ENCODE data around the gene VAPB.

Gene VAPB

DNA sequence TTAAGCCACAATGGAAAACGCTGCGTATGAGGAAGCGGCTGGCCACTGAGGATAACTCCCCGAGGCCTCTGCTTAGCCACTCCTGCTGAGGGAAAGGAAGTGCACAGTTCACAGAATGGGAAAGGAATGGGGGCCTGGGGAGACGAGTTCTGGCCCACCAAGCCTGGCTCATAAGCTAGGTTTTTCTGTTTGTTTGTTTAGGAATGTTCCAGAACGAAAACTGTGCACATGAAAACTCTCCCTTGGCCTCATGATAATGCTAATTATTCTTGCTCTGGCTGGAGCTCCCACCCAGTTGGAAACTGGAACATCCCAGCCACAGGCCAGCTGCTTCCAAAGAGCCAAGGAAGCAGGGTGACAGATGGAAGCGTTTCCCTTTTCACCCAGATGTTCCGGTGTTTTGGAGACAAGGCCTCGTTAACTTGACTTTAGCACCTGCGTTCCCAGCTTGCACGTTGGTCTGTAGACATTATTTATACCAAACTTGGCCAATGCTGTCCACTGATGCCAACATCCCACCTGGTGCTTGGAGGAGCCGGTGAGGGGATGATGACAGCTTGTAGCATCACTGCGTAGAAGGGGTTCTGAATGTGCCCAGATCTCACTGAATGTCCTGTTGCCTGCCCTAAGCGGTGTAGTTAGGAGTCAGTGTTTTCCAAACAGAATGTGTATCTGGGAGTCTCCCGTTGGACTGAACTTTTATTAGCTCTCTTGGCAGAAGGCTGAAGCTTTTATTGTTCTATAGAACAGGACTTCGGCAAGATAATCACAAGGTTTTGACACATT lies 91.7 kb downstream of the VAPB start:
- TF ChIP-seq, protein P1, sequence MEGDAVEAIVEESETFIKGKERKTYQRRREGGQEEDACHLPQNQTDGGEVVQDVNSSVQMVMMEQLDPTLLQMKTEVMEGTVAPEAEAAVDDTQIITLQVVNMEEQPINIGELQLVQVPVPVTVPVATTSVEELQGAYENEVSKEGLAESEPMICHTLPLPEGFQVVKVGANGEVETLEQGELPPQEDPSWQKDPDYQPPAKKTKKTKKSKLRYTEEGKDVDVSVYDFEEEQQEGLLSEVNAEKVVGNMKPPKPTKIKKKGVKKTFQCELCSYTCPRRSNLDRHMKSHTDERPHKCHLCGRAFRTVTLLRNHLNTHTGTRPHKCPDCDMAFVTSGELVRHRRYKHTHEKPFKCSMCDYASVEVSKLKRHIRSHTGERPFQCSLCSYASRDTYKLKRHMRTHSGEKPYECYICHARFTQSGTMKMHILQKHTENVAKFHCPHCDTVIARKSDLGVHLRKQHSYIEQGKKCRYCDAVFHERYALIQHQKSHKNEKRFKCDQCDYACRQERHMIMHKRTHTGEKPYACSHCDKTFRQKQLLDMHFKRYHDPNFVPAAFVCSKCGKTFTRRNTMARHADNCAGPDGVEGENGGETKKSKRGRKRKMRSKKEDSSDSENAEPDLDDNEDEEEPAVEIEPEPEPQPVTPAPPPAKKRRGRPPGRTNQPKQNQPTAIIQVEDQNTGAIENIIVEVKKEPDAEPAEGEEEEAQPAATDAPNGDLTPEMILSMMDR (IDR thresholded peaks at IDR 0.05; ENCODE audit: control extremely low read depth, extremely low read depth, low read depth, missing control alignments): no peak

DNA sequence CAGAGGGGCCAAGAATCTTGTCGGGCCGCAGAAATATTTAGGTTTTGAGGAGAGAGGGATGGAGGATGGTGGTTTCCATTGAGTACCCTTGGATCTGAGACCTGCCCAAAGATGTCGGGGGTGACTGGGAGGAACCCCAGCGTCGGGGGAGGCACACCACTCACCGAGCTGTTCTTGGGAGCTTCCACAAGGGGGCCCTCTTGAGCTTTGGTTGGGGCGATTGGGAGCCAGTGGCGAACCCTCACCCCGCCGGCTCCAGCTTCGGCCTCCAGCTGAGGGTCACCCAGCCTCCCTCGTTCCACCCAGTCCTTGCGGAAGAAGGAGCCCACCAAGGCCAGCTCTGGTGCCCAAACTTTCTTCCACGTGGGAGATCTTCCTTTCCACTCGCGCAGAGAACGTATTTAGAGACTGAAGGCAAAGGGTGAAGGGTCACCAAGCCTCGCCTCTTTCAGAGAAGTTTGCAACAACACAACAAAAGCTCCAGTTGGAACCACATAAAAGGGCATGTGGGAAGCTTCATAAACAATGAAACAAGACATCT lies 92.5 kb downstream of the VAPB start:
- POLR2A ChIA-PET: no interaction called here
- CTCF ChIA-PET: interaction anchor here (0.7 to 1.9 kb wide), 13 partner anchors 8 to 1015 kb away, joined by 3 to 6 read pairs (median 3); partner anchors contain the start of gene STX16
- TF ChIP-seq, protein P1 (IDR thresholded peaks at IDR 0.05; ENCODE audit: control extremely low read depth, extremely low read depth, low read depth, missing control alignments): peak; percentile 29
- DNase-seq (ENCODE audit: extremely low spot score): peak; percentile 75

More for the DNA sequence above, 91.7 kb downstream of the VAPB start:
- CTCF ChIA-PET: interaction anchor here (0.7 to 1.9 kb wide), 14 partner anchors 7 to 1015 kb away, joined by 3 to 6 read pairs (median 3); partner anchors contain the start of gene STX16
- POLR2A ChIA-PET: no interaction called here
- DNase-seq (ENCODE audit: extremely low spot score): no peak

DNA sequence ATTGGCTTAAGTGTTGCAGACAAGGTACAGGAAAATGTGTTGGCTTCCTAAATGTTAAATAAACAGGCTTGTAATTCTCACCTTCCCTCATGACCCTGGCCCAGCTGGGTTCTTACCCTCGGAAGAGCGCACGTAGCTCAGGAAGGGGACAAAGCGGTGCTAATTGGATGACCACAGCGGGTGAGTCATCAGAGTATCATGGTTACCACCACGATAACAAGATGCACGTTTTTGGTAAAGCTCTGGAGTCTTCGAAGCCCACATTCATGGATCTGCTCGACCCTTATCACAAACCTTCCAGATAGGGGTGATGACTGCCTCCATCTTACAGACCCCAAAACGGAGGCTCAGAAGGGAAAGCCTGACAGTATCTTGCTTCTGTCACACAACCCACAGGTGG lies 93.4 kb downstream of the VAPB start:
- POLR2A ChIA-PET: no interaction called here
- TF ChIP-seq, protein P1 (IDR thresholded peaks at IDR 0.05; ENCODE audit: control extremely low read depth, extremely low read depth, low read depth, missing control alignments): no peak
- CTCF ChIA-PET: interaction anchor here (1.7 to 1.9 kb wide), 2 partner anchors 19 to 169 kb away, joined by 5 to 6 read pairs; partner anchors contain the start of gene STX16
- DNase-seq (ENCODE audit: extremely low spot score): no peak

DNA sequence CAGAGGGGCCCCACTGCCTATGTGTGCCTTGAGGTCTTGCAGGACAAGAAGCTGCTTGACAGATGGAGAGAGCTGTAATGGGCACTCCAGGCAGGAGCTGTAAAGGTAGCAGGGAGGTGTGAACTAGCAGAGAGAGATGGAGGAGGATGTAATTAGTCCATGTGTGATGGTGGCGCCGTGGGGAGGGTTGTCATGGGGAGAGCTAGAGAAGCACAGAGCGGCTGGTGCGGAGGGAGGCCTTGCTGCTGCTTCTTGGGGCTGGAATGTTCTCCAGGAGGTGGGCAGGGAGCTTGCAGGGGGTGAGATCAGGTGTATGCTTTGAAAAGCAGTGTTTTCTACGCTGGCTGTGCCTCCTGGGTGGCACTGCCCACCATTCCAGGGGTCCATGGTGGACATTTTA lies 94.0 kb downstream of the VAPB start:
- ChIA-PET POLR2A (no interaction called here), CTCF (interaction anchor here (0.7 kb wide), 1 partner anchor 14 kb away, joined by 3 read pairs; no protein-coding TSS in a partner anchor)
- TF ChIP-seq, protein P1 (IDR thresholded peaks at IDR 0.05; ENCODE audit: control extremely low read depth, extremely low read depth, low read depth, missing control alignments): no peak
- DNase-seq (ENCODE audit: extremely low spot score): no peak

DNA sequence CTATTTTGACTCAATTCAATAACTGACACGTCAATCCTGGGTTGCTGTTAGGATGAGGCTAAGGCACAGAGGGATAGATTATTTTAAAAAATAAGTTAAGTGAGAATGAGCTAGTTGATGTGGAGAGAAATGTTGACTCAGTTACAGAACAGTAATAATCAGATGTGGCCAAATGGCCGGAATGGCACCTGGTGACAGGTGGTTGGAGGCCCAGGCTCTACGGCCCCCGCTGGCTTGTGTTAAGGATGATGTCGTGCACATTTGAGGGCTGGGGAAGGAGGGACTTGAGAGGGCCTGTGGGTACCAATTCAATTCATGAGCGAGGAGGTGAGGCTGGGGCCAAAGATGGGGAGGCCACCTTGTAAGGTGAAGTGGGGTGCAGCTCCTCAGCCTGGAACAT lies 94.4 kb downstream of the VAPB start:
- no peak for DNase-seq (ENCODE audit: extremely low spot score)
- ChIA-PET CTCF (interaction anchor here (0.7 kb wide), 1 partner anchor 13 kb away, joined by 3 read pairs; no protein-coding TSS in a partner anchor), POLR2A (no interaction called here)
- TF ChIP-seq, protein P1 (IDR thresholded peaks at IDR 0.05; ENCODE audit: control extremely low read depth, extremely low read depth, low read depth, missing control alignments): no peak

DNA sequence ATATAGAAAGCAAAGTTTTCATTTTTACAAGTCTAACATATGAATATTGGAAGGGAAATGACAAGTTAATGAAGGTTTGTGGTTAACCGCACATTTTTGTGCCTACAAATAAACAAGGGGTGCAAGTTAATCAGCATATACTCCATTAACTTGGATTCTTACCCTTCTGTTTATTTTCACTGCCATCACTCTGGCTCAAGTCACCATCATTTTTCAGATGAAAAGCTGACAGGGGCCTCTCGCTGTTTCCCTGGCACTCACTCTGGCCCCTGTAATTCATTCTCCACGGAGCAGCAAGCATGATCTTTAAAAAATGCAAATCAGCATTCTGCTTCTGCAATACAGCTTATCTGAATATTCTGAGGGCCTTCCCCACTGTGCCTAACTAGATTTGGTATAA lies 96.4 kb downstream of the VAPB start:
- ChIA-PET CTCF (no interaction called here), POLR2A (no interaction called here)
- no peak for DNase-seq (ENCODE audit: extremely low spot score)
- TF ChIP-seq, protein P1 (IDR thresholded peaks at IDR 0.05; ENCODE audit: control extremely low read depth, extremely low read depth, low read depth, missing control alignments): no peak
